Limb (tissue), 2 donors: ENCODE results near the gene CRELD1.
"Not testable (repeated sequence)": the region's sequence is repeated elsewhere in the genome, so short reads cannot be mapped to it uniquely, and the experiment has no call there.

Experiments
- DNase-seq, 2 donors: peaks; one replicate each; pipeline ENCODE4 v3.0.0-alpha.2; 2016; ENCODE audit errors: extremely low spot score in 2 of 2

Gene CRELD1

DNA sequence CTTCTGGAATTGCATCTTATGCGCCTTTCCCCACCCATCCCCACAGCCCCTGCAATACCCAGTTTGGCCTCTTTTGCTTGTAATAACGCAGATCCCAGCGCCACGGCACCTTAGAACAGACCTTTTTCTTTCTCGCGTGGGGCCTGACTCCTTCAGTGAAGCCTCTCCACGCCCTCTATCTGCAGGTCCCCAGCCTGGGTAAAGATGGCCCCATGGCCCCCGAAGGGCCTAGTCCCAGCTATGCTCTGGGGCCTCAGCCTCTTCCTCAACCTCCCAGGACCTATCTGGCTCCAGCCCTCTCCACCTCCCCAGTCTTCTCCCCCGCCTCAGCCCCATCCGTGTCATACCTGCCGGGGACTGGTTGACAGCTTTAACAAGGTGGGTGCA, 594 bp downstream of the CRELD1 start:
- DNase-seq, result no peak

DNA sequence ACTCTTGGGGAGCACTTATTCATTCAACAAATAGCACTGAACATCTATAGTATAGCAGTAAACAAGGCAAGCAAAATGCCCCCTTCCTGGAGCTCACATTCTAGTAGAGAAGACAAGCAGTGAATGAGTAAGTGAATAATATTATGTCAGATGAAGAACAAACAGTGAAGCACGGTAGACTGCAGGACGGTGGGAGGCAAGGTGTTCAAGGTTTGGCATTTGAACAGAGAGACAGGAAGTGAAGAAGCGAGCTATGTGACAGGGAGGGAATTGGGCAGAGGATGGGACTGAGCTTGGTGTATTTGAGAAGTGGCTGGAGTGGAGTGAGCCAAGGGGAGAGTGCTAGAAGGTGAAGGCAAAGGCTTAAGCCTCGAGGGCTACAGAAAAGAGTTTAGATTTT, 1.4 kb downstream of the CRELD1 start:
- no peak for DNase-seq

DNA sequence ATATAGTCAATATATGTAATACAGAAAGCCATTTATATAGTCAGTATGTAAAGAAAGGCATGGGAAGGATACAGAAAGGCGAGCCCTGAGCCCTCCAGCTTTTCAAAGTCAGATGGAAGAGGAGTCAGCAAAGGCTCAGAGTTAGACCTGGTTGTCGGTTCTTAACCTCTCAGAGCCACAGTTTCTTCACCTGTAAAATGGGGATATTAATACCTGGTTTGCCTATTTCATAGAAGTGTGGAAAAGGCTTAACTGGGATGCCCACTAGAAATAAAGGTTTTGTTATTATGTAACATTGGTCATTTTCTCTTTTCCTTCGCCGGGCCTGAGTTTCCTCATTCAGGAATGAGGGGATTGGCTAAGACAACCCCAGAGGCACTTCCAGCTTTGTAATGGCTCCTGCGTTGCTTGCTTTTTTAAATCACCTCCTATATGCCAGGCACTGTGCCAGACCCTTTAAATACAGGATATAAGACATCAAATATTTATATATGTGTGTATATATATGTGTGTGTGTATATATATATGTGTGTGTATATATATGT, 2.4 kb downstream of the CRELD1 start:
- no peak for DNase-seq

DNA sequence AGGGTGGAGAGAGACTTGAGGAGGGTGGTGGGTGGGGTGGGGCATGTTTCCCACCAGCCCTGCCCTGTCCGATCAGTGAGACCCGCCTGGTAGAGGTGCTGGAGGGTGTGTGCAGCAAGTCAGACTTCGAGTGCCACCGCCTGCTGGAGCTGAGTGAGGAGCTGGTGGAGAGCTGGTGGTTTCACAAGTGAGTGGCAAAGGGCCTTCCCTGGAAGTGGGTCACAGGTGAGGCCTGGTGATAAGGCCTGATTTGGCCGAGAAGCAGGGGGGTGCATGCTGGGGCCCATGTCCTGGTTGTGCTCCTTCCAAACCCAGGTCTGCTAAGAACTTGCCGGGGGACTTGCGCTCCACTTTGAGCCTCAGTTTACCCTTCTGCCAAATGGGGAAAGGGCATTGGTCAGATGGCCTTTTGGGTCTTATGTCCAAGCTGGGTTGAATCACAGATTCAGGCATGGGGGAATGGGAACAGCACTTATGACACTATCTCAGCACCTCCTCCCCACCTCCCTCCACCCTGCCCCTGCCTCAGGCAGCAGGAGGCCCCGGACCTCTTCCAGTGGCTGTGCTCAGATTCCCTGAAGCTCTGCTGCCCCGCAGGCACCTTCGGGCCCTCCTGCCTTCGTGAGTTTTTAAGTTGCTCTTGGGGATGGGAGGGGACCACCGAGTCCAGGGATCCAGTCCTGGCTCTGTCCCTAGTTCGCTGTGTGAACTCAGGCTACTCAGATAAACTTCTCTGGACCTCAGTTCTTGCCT, 4.0 kb downstream of the CRELD1 start:
- no peak for DNase-seq

DNA sequence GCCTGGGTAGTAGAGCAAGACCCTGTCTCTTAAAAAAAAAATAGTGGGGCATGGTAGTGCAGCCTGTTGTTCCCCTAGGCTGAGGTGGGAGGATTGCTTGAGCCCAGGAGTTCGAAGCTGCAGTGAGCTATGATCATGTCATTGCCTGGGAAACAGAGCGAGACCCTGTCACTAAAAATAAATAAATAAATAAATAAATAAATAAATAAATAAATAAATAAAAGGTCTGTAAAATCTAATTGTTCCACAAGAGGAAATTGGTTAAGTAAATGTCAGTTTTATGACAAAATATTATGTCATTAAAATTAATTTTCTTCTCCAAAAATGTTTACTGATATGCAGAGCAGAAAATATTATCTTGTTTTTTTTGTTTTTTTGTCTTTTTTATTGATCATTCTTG, 5.3 kb downstream of the CRELD1 start:
- DNase-seq, result no peak

DNA sequence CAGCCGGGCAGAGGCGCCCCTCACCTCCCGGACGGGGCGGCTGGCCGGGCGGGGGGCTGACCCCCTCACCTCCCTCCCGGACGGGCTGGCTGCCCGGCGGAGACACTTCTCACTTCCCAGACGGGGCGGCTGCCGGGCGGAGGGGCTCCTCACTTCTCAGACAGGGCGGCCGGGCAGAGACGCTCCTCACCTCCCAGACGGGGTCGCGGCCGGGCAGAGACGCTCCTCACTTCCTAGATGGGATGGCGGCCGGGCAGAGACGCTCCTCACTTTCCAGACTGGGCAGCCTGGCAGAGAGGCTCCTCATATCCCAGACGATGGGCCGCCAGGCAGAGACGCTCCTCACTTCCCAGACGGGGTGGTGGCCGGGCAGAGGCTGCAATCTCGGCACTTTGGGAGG, 6.3 kb downstream of the CRELD1 start:
- not testable (repeated sequence) for DNase-seq

DNA sequence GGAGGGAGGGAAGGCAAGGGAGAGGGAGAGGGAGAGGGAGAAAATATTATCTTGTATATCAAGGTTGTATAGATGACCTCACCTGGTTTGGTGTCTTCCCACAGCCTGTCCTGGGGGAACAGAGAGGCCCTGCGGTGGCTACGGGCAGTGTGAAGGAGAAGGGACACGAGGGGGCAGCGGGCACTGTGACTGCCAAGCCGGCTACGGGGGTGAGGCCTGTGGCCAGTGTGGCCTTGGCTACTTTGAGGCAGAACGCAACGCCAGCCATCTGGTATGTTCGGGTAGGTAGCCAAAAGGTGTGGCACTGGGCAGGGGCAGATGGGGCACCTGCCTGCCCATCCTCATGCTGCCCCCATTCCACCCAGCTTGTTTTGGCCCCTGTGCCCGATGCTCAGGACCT, 7.1 kb downstream of the CRELD1 start:
- DNase-seq, result no peak

DNA sequence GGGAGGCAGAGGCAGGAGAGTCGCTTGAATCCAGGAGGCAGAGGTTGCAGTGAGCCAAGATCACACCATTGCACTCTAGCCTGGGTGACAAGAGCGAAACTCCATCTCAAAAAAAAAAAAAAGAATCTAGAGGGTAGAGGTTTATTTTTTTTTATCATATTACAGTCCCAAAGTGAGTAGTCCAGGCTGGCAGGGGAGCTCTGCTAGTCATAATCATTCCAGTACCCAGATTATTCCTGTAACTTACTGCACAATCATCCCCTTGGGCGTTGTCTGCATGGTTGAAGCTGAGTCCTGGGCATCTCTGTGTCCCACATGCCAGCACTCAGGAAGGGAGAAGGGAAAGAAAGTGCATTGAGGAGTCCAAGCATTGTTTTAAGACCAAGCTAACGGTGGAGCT, 8.5 kb downstream of the CRELD1 start:
- no peak for DNase-seq

DNA sequence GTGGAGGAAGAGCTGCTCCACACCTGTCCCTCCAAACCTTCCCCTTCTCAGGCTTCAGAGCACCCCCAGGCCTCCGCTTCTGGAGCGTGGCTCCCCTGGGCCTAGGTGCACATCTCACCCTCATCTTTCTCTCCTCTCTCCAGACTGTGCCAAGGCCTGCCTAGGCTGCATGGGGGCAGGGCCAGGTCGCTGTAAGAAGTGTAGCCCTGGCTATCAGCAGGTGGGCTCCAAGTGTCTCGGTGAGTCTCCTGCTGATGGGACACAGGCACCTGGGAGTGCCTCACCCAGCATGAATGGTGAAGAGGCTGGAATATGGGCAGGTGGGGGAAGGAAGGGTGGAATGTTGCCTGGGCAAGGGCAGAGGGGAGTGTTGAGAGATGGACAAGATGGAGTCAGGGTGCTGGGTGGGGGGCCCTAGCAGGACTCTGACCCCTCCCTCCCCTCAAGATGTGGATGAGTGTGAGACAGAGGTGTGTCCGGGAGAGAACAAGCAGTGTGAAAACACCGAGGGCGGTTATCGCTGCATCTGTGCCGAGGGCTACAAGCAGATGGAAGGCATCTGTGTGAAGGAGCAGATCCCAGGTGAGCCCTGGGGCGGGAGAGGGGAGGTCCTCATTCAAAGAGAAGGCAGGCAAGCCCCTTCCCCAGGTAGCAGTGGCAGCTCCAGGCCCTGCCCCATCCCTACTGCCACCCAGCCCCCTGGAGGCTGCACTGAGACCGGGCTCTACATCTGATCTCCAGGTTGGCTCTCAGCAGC, 9.5 kb downstream of the CRELD1 start:
- no peak for DNase-seq

DNA sequence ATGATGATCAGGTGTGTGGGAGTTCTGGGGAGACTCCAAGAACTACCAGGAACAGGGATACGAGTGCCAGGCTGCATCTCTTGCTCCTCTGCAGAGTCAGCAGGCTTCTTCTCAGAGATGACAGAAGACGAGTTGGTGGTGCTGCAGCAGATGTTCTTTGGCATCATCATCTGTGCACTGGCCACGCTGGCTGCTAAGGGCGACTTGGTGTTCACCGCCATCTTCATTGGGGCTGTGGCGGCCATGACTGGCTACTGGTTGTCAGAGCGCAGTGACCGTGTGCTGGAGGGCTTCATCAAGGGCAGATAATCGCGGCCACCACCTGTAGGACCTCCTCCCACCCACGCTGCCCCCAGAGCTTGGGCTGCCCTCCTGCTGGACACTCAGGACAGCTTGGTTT, 10.6 kb downstream of the CRELD1 start:
- no peak for DNase-seq

DNA sequence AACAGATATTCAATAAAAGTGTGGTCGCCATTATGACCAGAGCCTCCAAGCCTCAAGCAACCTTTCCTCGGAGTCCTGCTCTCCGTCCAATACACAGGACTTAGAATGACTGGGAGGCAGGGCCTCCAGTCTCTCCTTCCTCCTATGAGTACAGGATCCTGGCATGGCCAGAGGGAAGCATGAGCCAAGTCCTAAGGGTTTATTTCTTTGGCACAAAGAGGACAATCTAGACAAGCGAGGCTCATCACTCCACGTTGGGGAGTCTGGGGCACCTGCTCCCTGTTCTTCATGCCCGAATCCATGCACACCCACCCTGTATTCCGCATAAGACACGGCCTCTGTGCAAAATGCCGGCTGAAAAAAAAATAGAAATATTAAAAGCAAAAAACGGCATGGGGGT, 11.7 kb downstream of the CRELD1 start:
- DNase-seq, result no peak

DNA sequence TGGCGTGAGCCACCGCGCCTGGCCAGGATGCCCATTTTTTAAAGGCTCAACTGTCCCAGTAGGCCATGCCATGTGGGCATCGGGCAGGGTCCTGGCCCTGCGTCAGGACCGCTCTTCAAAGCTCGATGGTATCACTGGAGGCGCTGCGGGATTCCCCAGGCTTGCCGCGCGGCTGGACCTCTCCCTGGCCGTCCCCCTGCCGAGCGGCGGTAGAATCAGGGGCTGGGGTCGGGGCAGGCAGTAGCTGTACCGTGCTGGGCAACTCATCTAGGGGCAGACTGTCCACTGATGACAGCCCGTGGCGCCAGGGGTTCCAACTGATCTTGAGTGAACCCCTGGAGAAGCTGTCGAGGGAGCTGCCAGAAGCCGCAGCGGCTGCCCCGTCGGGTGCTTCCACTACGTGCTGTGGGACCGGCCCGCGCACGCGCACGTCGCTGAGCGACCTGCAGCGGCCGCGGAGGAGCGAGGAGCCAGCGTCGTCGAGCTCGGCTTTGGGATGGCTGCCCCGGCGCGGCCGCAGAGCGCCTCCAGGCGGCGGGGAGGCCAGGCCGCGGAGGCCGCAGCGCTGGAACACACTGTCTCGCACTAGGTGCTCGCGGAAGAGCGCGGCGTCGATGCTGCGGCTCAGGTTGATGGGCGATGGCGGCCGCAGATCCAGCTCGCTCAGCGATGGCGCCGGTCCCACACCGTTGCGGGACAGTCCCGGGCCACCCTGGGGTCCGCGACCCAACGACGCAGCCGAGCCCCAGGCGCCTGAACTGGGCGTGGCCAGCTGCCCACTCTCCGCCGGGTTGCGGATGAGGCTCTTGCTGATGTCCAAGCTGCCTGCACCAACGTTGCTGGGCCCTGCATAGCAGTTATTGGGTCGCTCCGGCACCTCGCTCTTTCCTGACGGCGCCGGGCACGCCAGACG, 12.7 kb downstream of the CRELD1 start:
- DNase-seq, result peak; percentile 90 to 93

DNA sequence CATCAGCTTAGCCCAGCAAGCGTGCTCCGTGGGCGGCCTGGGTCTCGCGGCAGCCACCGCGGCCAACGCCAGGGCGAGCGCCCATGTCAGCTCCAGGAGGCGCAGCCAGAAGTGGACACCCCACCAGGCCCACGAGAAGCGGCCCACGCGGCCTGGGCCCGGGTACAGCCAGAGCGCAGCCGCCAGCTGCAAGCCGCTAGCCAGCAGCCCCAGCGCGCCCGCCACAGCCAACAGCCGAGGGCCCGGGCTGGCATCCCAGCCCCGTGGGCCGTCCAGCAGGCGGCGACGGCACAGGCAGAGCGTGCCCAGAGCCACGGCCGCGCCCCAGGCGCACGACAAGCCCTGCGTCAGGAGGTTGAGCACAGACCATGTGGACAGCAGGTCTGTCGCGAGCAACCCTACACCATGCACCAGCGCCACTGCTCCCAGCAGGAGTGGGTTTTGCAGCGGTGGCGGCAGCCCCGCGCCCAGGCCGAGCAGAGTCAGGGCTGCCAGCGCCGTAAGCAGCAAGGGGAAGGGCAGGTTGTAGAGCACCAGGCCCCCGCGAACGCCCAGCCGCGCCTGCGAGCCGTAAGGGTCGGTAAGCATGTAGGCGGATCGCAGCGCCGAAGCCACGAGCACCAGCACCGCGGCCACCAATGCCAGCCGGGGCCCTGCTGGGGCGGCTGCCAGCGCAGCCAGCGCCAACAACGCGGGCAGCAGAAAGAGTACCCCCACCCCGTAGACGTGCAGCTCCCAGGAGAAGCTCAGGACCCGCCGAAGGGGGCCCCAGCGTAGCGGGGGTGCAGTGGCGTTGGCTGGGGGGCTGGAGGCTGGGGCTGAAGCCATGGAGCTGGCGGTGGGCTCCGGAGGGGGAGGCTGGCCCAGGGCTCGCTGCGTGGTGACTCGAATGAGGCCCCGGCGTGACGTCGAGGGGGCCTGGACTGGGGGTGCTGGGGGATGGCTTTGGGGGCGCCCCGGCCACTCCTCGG, 13.7 kb downstream of the CRELD1 start:
- peak; percentile 36 to 76 for DNase-seq

DNA sequence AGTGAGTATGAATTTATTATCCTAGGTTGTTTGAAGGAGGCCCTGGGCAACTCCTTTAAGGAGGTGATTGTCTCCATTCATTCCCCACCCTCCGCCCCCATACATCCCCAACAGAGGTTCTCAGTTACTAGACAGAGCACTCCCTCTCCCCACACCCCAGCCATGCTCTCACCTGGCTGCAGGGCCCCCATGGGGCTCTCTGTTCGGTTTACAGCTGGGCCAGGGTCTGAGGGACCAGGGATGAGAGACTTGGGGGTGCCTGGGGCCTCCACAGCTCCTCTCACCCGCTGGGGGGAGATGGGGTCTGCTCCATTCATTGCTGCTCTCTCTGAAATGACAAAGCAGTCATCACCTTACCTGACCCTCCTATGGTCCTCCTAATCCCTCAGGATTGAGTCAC, 15.0 kb downstream of the CRELD1 start:
- no peak for DNase-seq

DNA sequence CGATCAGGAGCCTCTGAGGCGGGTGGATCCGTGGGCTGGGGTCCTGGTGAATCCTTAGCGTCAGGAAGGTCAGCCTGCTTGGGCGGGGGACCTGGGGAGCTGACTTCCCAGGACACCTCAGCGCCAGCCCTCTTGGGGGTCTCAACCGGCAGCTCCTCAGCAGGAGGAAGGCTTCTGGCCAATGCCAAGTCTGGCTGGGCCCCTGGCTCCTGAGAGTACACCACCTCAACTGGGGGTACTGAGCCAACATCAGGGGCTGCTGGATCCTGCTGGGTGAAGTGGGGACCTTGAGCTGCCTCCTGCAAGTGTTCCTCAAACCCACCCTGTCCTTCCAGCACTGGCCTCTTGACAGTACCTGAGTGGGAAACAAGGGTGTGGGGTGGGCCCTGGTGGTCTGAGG, 15.5 kb downstream of the CRELD1 start:
- DNase-seq, result no peak

DNA sequence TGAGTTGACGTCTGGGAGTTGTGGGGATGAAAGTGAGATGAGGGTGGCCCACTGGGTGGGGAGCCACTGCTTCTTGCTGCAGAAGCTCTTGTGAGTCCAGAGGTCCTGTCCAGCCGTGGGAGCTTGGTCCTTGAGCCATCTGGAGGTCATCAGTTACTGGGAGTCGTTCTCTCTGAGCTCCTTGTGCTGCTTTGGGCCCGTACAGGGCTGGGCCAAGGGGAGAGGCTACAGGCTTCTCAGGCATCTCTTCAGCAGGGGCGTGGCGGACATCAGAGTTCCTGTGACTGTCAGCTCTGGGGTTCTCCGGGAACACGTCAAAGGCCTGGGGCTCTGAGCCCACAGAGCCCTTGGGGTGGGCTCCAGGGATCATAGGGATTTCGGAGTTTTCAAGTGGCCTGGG, 16.0 kb downstream of the CRELD1 start:
- DNase-seq, result no peak

DNA sequence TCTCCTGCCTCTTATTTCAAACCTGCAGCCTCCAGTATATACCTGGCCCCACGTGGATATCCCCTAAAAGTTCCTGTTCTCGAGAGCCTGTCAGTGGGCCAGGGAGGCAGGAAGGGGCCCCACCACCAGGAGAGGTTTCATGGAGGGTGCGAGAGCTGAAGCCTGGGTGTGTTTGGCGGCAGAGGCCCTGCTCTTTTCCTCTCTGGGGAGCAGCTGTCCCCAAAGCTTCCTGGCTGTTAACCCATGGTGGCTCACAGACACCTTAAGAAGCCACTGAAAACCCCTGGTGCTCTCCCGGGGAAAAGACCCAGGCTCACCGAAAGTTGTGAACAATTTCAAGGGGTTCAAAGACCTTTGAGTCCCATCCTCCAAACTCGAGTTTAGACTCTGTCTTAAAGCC, 17.5 kb downstream of the CRELD1 start:
- no peak for DNase-seq

DNA sequence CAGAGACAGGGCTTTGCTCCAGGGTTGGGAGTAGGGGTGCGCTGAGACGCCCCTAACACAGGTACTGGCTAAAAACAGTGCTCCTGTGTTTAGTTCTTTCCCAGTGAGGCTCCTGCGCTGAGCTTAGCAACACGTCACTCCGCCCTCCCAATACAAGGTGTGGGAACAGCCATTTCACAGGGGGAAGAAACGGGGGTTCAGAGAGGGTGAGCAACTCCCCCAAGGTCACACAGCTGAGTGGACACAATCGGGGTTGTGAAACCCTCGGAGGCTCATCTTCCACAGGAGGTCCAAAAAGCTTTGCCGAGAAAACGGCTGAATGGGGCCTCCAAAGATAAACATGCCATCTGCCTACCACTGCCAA, 17.9 kb downstream of the CRELD1 start:
- DNase-seq, result no peak

DNA sequence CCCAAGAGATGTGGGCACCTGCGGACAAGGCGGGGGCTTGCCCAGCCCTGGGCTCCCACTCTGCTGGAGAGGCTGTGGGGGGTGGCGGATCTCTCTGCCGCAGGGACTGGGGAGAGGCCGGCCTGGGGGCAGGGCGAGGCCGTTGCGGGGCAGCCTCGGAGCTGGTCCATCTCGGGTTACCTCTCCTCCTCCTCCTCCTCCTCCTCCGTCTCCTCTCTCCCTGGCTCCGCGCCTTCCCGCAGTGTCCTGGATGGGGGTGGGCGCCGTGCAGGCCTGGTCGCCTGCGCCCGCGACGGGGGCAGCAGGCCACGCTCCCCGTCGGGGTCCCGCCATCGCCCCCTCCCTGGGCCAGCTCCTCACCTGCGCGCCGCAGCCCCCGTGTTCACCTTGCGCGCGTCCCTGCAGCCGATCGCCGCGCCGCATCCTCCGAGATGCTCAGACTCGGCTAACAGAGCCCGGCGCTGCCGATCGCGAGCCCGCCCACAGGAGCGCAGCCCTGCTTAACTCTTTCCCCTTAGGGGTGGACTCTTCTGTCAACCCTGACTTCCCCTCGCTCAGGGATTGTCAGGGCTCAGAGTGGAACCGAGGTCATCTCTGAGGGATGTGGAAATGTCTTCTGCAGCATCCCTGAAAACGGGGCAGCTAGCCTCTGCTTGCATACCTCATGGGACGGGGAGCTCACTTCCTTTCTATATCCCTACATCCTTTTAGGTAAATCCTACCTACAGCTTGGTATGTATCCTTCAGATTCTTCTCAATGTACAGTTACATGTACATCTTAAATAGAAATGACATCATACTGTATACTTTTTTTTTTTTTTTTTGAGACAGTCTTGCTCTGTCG, 18.6 kb downstream of the CRELD1 start, which contains the start of gene PRRT3:
Gene PRRT3, minus strand, starts transcription at position 447 of the 844 bp plus-strand sequence. CDS start 2,293 bp downstream, outside the sequence.
- peak; percentile 21 to 65 for DNase-seq

DNA sequence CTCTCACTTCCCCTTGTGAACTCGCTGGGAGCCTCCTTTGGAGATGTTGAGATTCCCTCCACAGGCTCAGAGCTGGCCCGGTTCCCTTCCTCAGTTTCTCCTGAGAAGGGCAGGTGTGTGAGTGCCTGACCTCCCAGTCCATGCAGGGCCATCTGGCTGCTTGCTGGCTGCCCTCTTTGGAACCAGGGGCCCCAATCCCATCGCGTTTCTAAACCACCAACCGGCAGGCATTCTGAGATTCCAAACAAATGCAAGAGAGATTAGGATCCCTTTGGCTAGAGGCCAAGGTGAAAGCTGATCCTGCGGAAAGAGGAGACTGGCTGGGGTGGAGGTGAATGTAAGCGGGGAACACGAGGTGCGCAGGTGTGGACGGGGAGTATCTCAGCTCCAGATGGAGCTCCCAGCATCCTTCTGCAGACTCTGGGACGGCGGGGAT, 21.5 kb downstream of the CRELD1 start:
- DNase-seq, result no peak
